HTR-8/SVneo (cell line): Measurements from ENCODE around the gene TMEM201.
"Not testable (repeated sequence)": the region's sequence is repeated elsewhere in the genome, so short reads cannot be mapped to it uniquely, and the experiment has no call there.

ENCODE experiments used
- DNase-seq: peaks from one replicate; pipeline ENCODE4 v3.0.0; 2011; ENCODE audit warnings: low spot score, mixed read lengths; ENCODE audit not compliant: insufficient read length
- FAIRE-seq: peaks from 2 replicates; lab custom pipeline; 2011; peaks lifted over from hg19 to GRCh38; lab: Jason Lieb, UNC

TMEM201 gene

GRCh38 chr1:9612871-9613624, 24.3 kb downstream of the TMEM201 start:
- FAIRE-seq (no peak), DNase-seq (no peak)

- no peak for DNase-seq
- no peak for FAIRE-seq
Observed at GRCh38 chr1:9613625-9614299, 25.1 kb downstream of the TMEM201 start.

- FAIRE-seq (no peak), DNase-seq (peak; percentile 61)
Observed at GRCh38 chr1:9615316-9616063, 26.8 kb downstream of the TMEM201 start.

- FAIRE-seq (no peak), DNase-seq (no peak)
Observed at GRCh38 chr1:9618909-9619679, 30.4 kb downstream of the TMEM201 start.

GRCh38 chr1:9621032-9621431, 32.3 kb downstream of the TMEM201 start:
- DNase-seq: no peak
- no peak for FAIRE-seq

GRCh38 chr1:9624081-9624480, 35.4 kb downstream of the TMEM201 start:
- no peak for DNase-seq
- no peak for FAIRE-seq

- DNase-seq, FAIRE-seq: not testable (repeated sequence)
Observed at GRCh38 chr1:9625030-9625429, 36.3 kb downstream of the TMEM201 start.

GRCh38 chr1:9626201-9626608, 37.5 kb downstream of the TMEM201 start:
- FAIRE-seq: no peak

GRCh38 chr1:9628541-9629444, 40.1 kb downstream of the TMEM201 start:
- FAIRE-seq (no peak), DNase-seq (no peak)

More at GRCh38 chr1:9626201-9626608, 37.5 kb downstream of the TMEM201 start:
- DNase-seq: no peak

- FAIRE-seq: no peak
- no peak for DNase-seq
Observed at GRCh38 chr1:9629445-9630201, 40.9 kb downstream of the TMEM201 start.

GRCh38 chr1:9630331-9631111, 41.8 kb downstream of the TMEM201 start:
- FAIRE-seq (no peak), DNase-seq (no peak)

GRCh38 chr1:9631613-9632012, 42.9 kb downstream of the TMEM201 start:
- no peak for FAIRE-seq
- no peak for DNase-seq

- DNase-seq (no peak), FAIRE-seq (no peak)
Observed at GRCh38 chr1:9633493-9633892, 44.8 kb downstream of the TMEM201 start.

GRCh38 chr1:9634582-9634981, 45.9 kb downstream of the TMEM201 start:
- FAIRE-seq: no peak
- DNase-seq: no peak

GRCh38 chr1:9639227-9639626, 50.5 kb downstream of the TMEM201 start:
- DNase-seq: no peak
- FAIRE-seq: no peak

GRCh38 chr1:9643351-9644256, 54.9 kb downstream of the TMEM201 start:
- DNase-seq: no peak
- no peak for FAIRE-seq

- no peak for DNase-seq
- no peak for FAIRE-seq
Observed at GRCh38 chr1:9646037-9646436, 57.3 kb downstream of the TMEM201 start.
